GM21528 (cell line): ENCODE results near the gene TRIO.

ENCODE experiments used
- ATAC-seq: cut with Tn5 transposase; IDR thresholded peaks from one replicate; pipeline ENCODE4 v1.9.1; 2021; ENCODE audit warnings: mild to moderate bottlenecking, moderate library complexity; ENCODE audit not compliant: unreplicated experiment, low FRiP score

Gene TRIO

GRCh38 chr5:14337593-14337992 lies 194.5 kb downstream of the TRIO start:
- no peak for ATAC-seq

GRCh38 chr5:14339468-14339867 lies 196.3 kb downstream of the TRIO start:
- ATAC-seq: no peak

GRCh38 chr5:14341571-14342230 lies 198.6 kb downstream of the TRIO start:
- ATAC-seq: no peak

GRCh38 chr5:14342306-14342705 lies 199.2 kb downstream of the TRIO start:
- peak; percentile 90 for ATAC-seq

- no peak for ATAC-seq
These were observed 200.2 kb downstream of the TRIO start for GRCh38 chr5:14343376-14343775.

- no peak for ATAC-seq
These were observed 204.4 kb downstream of the TRIO start for GRCh38 chr5:14347522-14347921.

- no peak for ATAC-seq
These were observed 205.0 kb downstream of the TRIO start for GRCh38 chr5:14348142-14348541.

- ATAC-seq: no peak
These were observed 205.9 kb downstream of the TRIO start for GRCh38 chr5:14349029-14349428.

- ATAC-seq: no peak
These were observed 208.0 kb downstream of the TRIO start for GRCh38 chr5:14351086-14351661.

GRCh38 chr5:14351845-14352712 lies 208.9 kb downstream of the TRIO start:
- peak; percentile 86 for ATAC-seq

GRCh38 chr5:14353726-14354474 lies 210.8 kb downstream of the TRIO start:
- ATAC-seq: no peak

- no peak for ATAC-seq
These were observed 212.2 kb downstream of the TRIO start for GRCh38 chr5:14355391-14355790.

- no peak for ATAC-seq
These were observed 213.2 kb downstream of the TRIO start for GRCh38 chr5:14356305-14356704.

GRCh38 chr5:14357441-14357840 lies 214.3 kb downstream of the TRIO start:
- no peak for ATAC-seq

GRCh38 chr5:14357851-14358250 lies 214.7 kb downstream of the TRIO start:
- ATAC-seq: no peak

- ATAC-seq: no peak
These were observed 215.4 kb downstream of the TRIO start for GRCh38 chr5:14358536-14358935.

- ATAC-seq: no peak
These were observed 216.2 kb downstream of the TRIO start for GRCh38 chr5:14359069-14360043.

GRCh38 chr5:14362491-14362890 lies 219.3 kb downstream of the TRIO start:
- ATAC-seq: no peak

- no peak for ATAC-seq
These were observed 221.0 kb downstream of the TRIO start for GRCh38 chr5:14364096-14364495.
